Loucy (cell line): ENCODE data around the gene SAMD14.
A peak's percentile ranks its signal among the peaks of the same experiment; 100 is the strongest.

Experiments
- H2AFZ ChIP-seq: fragments of 200-600 bp; sonication (generic); 2 replicates; pipeline ENCODE4 v1.6.0; 2016; ENCODE audit warnings: antibody characterized with exemption, mild to moderate bottlenecking, low read length, moderate library complexity
- H3F3A ChIP-seq: fragments of 200-600 bp; 2 replicates; pipeline ENCODE4 v1.6.0; 2016; ENCODE audit warnings: antibody characterized with exemption, low read depth, mild to moderate bottlenecking
- H3K27me3 ChIP-seq: fragments of 200-600 bp; sonication (generic); 2 replicates; pipeline ENCODE4 v1.6.1; 2014; ENCODE audit warnings: low read length, mild to moderate bottlenecking; ENCODE audit not compliant: insufficient read depth, poor library complexity, severe bottlenecking
- H3K36me3 ChIP-seq: fragments of 200-600 bp; sonication (generic); 2 replicates; pipeline ENCODE4 v1.6.1; 2016; ENCODE audit warnings: low read length; ENCODE audit not compliant: insufficient read depth
- H3K4me1 ChIP-seq: fragments of 200-600 bp; sonication (generic); 2 replicates; pipeline ENCODE4 v1.5.1; 2014; ENCODE audit warnings: low read length, mild to moderate bottlenecking; ENCODE audit not compliant: insufficient read depth, poor library complexity, severe bottlenecking
- H3K4me2 ChIP-seq: fragments of 200-600 bp; sonication (generic); 2 replicates; pipeline ENCODE4 v1.6.0; 2014; ENCODE audit warnings: antibody characterized with exemption, low read length, low read depth, mild to moderate bottlenecking; ENCODE audit not compliant: poor library complexity, severe bottlenecking
- H3K4me3 ChIP-seq: fragments of 200-600 bp; sonication (generic); 2 replicates; pipeline ENCODE4 v1.5.1; 2014; ENCODE audit warnings: low read length, mild to moderate bottlenecking, mixed read lengths; ENCODE audit not compliant: poor library complexity, severe bottlenecking
- H3K79me2 ChIP-seq: fragments of 200-600 bp; sonication (generic); 2 replicates; pipeline ENCODE4 v1.6.1; 2014; ENCODE audit warnings: low read length; ENCODE audit not compliant: insufficient read depth
- H3K9ac ChIP-seq: fragments of 200-600 bp; sonication (generic); 2 replicates; pipeline ENCODE4 v1.6.0; 2014; ENCODE audit warnings: mild to moderate bottlenecking, low read depth, low read length, moderate library complexity; ENCODE audit not compliant: poor library complexity, severe bottlenecking
- H3K9me2 ChIP-seq: fragments of 200-600 bp; sonication (generic); replicated peaks from 2 replicates; pipeline ENCODE4 v1.6.1; 2016; ENCODE audit warnings: low read depth, low read length, mixed read lengths
- H3K9me3 ChIP-seq: fragments of 200-600 bp; sonication (generic); 2 replicates; pipeline ENCODE4 v1.6.1; 2014; ENCODE audit warnings: mild to moderate bottlenecking, antibody characterized with exemption, low read length, low read depth; ENCODE audit not compliant: insufficient read depth
- H4K20me1 ChIP-seq: fragments of 200-600 bp; sonication (generic); 2 replicates; pipeline ENCODE4 v1.6.0; 2014; ENCODE audit warnings: antibody characterized with exemption, low read length, mild to moderate bottlenecking; ENCODE audit not compliant: insufficient read depth, poor library complexity, severe bottlenecking
- CTCF ChIP-seq: fragments of 200-600 bp; sonication (generic); conservative IDR thresholded peaks from 2 replicates; pipeline ENCODE4 v1.5.1; 2014; ENCODE audit warnings: mild to moderate bottlenecking, antibody characterized with exemption, low read length
- EZH2phosphoT487 ChIP-seq: fragments of 200-600 bp; IDR thresholded peaks from 2 replicates; pipeline ENCODE4 v1.6.1; 2018; ENCODE audit warnings: antibody characterized with exemption, mild to moderate bottlenecking, moderate library complexity, borderline replicate concordance

The SAMD14 gene

GRCh38 chr17:50088952-50089825, 40.8 kb downstream of the SAMD14 start:
- Histone ChIP-seq H3K9me3 (no peaks in the 10 kb centered on the region), H3F3A (no peaks in the 10 kb centered on the region)

GRCh38 chr17:50087912-50088405, 42.0 kb downstream of the SAMD14 start:
- Histone ChIP-seq H3K9me3 (no peaks in the 10 kb centered on the region), H3K9me2 (no peaks in the 10 kb centered on the region), H3K4me3 (no peak overlapping the region), H3K4me1 (no peaks in the 10 kb centered on the region), H3K9ac (no peak overlapping the region), H4K20me1 (no peaks in the 10 kb centered on the region), H3K27me3 (no peaks in the 10 kb centered on the region), H2AFZ (no peak overlapping the region), H3F3A (no peaks in the 10 kb centered on the region), H3K36me3 (no peaks in the 10 kb centered on the region), H3K4me2 (no peak overlapping the region), H3K79me2 (no peaks in the 10 kb centered on the region)
- TF ChIP-seq CTCF (no peak), EZH2phosphoT487 (no peak)

More at GRCh38 chr17:50088952-50089825, 40.8 kb downstream of the SAMD14 start:
- Histone ChIP-seq H3K4me1 (peaks cover 3% of the 10 kb centered on the region), H3K9me2 (no peaks in the 10 kb centered on the region), H2AFZ (no peak overlapping the region), H4K20me1 (no peaks in the 10 kb centered on the region), H3K27me3 (no peaks in the 10 kb centered on the region), H3K4me3 (no peak overlapping the region), H3K79me2 (no peaks in the 10 kb centered on the region), H3K36me3 (no peaks in the 10 kb centered on the region), H3K4me2 (no peak overlapping the region), H3K9ac (no peak overlapping the region)
- TF ChIP-seq EZH2phosphoT487 (no peak), CTCF (no peak)

GRCh38 chr17:50087246-50087911, 42.6 kb downstream of the SAMD14 start:
- H3K79me2 ChIP-seq, result no peaks in the 10 kb centered on the region
- H3K9me3 ChIP-seq, result no peaks in the 10 kb centered on the region
- H4K20me1 ChIP-seq, result no peaks in the 10 kb centered on the region
- no peak overlapping the region for H3K9ac ChIP-seq
- H3K27me3 ChIP-seq, result no peaks in the 10 kb centered on the region
- no peaks in the 10 kb centered on the region for H3F3A ChIP-seq
- no peak overlapping the region for H3K4me2 ChIP-seq
- TF ChIP-seq EZH2phosphoT487 (no peak), CTCF (peak; percentile 96)
- H3K36me3 ChIP-seq, result no peaks in the 10 kb centered on the region
- H3K4me1 ChIP-seq, result no peaks in the 10 kb centered on the region
- no peak overlapping the region for H3K4me3 ChIP-seq
- no peaks in the 10 kb centered on the region for H3K9me2 ChIP-seq
- no peak overlapping the region for H2AFZ ChIP-seq
